HPDE6-E6E7 (cell line): ENCODE results near the gene GPNMB.

ENCODE experiments used
- DNase-seq: peaks from one replicate; pipeline ENCODE4 v3.0.0; 2011; ENCODE audit warnings: missing footprints; ENCODE audit errors: extremely low spot score

Gene GPNMB

DNA sequence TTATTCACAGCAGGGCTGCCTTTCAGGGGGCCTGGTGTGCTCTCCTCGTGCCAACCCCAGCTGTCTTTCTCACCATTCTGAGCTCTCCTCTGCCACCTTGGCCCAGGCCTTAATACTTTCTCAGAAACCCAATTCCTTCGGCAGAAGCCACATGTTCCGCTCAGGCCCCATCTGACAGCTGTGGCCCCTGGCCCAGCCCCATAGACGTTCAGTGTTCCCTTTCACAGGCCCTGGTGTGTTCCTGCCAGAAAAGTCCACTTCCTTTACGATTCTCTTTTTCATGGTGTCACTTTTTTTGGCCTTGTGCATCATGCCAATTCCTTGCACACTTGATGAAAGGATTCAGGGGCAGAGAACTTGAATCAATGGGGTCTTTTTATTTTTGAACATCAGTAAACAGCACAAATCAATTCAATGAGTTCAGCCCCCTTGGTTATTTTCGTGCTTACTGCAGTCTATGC, 15.9 kb upstream of the GPNMB start:
- no peak for DNase-seq

DNA sequence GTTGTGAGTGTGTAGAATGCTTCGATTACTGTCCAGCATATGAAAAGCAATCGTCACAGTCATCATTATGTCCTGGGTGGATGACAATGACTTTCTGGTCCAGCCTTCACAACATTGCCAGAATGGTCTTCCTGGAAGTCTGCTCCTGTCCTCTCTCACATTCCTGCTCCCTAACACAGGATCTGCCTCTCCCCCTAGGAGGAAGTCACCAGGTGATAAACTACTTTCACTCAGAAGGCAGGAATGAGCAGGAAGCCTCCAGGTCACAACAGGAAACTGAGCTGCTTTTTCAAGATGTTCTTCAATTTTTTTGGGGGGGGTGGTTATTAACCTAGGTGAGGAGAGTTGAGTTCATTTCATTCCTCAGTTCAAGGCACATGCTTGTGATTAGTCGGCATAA, 13.6 kb upstream of the GPNMB start:
- no peak for DNase-seq

DNA sequence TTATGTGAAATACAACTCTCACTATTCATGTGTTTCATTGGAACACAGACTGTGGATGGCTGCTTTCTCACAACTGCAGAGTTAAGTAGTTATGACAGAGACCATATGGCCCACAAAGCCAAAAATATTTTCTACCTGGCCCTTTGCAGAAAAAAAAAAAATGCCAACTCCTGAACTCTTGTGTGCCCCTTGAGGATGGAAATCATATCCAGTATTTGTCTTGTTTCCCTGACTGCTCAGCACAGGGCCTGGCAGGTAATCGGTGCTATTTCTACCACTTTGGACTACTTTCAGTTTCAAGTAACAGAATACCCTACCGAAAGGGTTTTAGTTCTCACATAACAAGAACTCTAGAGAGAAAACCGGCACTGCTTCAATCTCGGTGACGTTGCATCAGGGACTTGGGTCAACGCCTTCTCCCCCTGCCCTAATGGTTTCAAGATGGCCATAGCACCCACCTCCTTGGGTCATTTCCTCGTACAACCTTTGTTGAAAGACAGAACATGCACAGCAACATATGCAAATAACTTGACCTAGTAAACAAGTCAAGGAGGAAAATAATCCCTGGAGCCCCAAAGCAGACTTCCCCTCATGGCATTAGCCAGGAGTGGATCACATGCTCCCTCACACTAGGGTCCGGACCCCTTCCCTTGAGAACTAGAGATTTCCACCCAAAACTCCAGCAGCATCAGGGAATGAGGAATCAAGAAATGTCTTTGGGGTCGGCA, 11.8 kb upstream of the GPNMB start:
- no peak for DNase-seq

DNA sequence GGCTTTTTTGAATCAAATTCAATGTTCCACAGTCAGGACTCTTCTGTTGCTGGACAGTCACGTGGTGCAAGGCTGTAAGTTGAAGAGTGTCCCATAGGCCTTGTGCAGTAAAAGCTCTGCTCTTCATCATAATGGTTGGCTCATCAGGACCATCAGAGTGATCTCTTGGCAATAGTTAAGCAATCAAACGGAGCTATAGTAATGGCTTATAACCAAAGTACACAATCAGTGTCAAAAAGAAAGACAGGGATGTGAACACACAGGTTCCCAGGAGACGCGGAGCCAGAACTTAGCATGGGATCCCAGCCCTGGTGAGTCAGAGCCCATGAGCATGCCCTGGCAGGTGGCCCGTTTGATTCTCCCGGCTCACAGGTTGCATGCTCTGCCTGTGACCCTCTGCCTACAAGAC, 10.8 kb upstream of the GPNMB start:
- peak; percentile 96 for DNase-seq

DNA sequence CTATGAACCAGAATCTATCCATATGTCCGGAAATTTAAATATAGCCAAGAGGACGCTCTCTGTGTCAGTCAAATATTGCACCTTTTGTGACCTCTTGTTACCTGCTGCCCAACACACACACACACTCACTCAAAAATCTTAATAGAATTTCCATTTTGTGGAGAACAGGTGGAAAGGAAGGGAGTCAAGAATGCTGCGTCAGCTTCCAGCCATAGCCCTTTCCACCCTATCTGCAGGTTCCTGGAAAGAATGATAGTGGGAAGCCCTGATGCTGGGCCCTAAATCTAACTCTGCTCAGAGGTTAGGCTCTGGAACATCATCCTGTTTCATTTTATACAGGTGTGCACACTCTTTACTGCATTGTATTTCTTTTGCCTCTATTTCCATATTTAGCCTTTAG, 9.6 kb upstream of the GPNMB start:
- DNase-seq, result no peak

DNA sequence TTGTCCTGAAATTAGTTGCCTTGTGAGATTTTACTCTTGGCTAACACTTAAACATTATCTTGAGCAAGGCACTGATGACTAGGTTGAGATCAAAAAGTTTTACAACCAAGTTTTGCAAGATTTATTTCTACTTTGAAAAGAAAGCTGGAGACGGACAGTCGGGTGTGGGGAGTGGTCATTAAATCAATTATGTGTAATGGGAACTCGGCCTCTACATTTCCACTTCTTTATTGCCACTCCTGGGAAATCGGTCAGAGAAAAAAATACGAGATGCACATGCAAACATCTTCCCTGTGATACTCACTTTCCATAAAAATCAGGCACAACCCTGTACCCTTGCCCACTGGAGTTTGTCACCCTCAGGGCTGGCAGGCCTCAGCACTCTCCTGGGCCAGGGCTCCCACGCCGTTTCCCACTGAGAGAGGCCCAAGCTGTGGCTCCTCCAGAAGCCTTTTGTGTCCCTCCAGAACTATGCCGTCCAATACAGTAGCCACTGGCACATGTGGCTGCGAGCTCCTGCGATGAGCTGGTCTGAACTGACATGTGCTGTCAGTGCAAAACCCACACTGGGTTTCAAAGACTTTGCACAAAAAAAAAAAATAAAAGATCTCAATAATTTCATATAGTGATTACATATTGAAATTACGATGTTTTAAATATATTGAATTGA, 7.5 kb upstream of the GPNMB start:
- no peak for DNase-seq

DNA sequence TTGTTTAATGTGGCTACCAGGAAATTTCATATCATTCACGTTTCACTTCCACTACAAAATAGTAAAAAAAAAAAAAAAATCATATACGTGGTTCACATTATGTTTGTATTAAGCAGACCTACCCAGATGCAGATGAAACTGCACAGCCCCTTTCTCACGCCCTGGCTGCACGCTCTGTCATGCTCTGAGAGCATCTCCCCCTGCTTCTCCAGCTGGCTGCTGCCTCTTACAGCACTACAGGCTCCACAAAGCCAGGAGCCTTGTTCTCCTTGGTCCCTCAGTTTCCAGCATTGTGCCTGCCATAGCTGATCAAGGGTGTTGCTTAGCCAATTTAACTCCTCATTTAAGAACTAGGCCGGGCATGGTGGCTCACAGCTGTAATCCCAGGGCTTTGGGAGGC, 6.9 kb upstream of the GPNMB start:
- no peak for DNase-seq

DNA sequence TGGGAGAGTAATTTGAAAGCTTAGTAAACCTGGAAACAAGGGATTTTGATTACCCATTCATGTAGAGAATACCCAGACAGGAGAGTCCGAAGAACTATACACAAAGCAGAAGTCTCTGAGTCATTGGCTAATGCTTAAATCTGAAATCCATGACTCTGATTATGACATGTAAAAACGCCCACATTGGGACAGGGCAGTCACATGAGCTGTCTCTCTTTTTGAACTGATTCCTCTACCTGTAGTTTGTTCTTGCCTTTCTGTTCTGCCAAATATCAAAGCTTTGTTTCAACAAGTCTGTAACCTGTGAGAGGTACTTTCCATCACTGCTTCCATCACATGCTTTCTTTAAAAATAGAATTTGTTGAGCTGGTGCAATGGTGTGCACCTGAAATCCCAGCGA, 4.3 kb upstream of the GPNMB start:
- peak; percentile 44 for DNase-seq

DNA sequence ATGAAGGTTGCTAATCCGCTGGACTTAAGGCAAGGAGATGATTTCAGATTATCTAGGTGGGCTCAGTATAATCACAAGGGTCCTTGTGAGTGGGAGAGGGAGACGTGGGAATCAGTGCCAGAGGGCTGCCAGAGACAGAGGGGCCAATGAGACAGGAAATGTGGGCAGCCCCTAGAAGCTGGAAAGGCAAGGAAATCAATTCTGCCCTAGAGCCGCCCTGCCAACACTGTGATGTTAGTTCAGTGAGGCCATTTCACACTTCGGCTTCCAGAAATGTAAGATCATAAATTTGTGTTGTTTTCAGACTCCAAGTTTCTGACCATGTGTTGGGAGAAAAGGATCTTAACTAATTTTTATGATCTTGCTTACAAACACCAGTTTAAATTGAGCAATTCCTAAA, 3.6 kb upstream of the GPNMB start:
- no peak for DNase-seq

DNA sequence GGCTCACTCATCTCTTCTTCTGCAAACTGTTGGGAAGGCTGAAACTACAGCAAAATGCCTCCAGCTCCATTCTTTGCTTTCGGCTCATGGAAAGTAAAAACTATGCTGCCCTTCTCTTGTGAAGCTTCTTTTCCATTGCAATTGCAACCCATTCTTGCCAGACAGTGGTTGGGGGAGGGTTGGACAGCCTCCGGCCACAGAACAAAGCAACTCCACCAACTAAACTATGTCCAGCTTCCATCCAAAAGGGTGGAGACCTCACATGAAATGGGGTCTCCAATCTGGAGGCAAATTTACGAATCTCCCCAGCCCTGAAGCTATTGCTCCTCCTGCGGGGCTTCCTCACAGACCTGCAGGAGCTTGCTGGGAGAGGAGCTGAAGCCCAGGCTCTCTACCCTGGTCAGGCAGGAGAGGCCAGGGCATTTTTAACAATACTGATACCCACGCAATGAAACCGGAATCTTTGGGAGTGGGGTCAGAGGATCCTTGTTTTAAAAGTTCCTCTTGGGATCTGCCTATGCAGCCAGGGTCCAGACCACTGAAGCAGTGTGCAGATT, 549 bp downstream of the GPNMB start:
- no peak for DNase-seq

DNA sequence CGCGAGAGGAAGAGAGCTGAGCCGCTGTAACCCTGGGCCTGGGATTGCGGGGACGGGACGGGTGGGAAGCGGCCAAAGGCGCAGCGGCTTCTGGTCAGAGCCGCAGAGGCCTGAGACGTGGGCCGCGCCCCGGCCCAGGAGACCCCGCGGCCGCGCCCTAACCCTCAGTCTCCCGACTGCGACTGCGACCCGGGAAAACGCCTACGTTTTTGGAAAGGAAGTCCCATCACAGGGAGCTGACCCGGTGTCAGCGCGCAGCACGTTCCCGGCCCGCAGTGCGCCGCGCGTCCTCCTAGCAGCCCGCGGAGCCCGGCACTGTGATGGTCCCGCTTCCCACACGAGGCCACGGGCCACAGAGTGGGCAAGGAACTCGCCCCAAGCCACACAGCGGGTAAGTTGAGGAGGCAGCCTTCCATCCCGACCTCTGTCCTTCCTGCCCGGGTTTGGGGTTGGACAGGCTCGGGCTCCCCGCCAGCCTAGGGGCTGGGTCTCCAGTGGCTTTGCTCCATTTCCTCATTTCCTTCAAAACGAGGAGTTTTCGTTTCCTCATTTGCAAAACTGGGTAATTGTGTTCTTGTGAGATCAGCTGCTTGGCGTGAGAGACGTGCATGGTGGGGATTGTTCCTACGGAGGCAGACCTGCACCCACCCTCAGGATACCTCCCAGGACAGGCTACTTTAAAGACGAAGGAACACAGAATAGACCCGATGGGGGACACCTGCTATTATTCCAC, 1.2 kb downstream of the GPNMB start:
- DNase-seq, result no peak

DNA sequence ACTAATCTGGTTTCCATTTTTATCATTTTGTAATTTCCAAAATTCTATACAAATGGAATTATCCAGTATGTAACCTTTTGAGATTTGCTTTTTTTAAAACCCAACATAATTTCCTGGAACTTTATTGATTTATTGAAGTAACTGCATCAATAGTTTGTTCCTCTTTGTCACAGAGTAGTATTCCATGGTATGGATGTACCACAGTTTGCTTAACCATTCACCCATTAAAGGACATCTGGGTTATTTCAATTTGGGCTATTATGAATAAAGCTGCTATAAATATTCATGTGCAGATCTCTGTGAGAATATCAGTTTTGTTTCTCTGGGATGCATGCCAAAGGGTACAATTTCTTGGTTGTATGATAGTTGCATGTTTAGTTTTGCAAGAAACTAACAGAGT, 2.9 kb downstream of the GPNMB start:
- DNase-seq, result no peak

DNA sequence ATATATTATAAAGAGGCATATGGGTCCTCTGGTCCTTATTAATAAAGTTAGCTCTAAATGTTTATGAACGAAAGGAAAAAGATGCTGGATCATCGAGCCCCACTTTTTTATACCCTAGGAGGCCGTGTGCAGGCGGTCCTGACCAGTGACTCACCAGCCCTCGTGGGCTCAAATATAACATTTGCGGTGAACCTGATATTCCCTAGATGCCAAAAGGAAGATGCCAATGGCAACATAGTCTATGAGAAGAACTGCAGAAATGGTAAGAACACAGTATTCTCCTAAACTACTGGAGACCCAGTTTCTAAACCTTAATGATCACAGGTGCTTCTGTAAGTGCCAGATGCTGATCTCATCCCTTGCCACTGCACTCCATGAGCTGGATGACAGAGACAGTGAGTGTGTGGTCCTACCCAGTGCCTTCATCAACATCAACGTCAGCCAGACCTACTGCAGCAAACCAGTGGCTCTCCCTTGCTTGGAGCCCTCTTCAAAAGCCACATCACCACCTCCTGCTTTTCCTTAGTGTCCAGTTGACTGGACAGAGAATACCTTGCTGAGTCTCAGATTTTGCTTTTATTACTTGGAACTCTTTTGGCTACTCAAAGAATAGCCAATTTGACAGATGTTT, 7.6 kb downstream of the GPNMB start:
- no peak for DNase-seq

DNA sequence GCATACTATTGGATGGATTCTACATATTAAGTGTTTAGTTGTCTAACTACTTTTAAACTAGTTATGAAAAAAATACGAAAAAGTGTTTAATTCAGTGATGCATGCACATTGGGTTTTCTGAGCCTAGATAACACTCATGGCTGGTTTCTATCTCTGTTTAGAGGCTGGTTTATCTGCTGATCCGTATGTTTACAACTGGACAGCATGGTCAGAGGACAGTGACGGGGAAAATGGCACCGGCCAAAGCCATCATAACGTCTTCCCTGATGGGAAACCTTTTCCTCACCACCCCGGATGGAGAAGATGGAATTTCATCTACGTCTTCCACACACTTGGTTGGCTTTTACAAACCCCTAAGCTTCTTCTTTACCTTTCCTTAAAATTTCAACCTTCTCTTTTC, 10.2 kb downstream of the GPNMB start:
- no peak for DNase-seq

DNA sequence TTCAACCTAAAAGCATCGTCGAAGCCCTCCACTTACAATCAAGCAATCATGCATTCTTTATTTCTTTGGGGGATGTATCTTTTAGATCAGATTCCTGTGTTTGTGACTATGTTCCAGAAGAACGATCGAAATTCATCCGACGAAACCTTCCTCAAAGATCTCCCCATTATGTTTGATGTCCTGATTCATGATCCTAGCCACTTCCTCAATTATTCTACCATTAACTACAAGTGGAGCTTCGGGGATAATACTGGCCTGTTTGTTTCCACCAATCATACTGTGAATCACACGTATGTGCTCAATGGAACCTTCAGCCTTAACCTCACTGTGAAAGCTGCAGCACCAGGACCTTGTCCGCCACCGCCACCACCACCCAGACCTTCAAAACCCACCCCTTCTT, 13.8 kb downstream of the GPNMB start:
- no peak for DNase-seq

DNA sequence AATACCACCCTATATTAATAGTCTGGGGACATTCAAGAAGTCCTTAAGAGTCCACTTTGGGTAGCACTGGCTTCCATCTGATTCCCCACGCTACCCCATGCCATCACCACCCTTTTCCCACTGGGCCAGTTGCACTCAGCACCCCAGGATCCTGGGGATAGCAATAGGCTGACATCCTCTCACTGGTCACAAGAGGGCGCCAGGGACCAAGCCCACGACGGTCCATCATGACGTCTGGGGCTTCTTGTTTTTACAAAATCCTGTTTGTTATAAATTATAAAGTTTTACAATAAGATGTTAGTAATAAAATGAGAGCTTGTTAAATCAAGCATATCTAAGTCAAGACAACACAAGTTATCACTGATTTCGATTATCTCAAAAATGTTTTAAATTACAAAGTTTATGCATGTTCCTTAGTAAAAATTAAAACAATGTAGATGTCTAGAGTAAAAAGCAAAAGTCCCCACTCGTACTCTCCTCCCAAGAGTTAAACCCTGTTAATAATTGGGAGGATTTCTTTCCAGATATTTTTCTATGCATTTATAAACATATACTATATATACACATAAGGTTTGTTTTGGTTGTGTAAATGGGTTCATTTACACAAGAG, 15.4 kb downstream of the GPNMB start:
- peak; percentile 88 for DNase-seq

DNA sequence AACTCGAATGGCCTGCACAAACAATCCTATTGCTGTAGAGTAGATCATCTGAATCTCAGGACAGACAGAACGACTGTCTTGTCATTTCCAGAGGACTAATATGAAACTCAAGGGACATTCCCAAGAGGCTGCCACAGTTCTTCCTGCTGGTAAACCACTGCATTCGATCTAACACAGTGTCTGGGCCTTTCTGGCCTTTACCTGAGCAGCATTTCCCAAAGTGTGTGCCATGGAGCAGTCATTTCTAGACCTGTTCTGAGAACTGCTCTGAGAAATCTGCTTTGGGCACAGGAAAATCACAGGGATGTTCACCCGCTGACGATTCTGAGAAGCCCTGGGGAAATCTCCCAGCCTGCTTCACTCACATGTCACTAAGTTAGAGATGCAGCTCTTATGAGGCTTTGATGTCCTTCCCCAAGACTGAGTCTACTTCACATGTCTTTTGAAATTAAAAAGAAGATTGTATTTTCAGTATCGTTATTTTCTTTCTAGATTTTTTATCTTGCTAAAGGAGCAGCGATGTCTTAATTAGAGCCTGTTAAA, 18.4 kb downstream of the GPNMB start:
- no peak for DNase-seq

DNA sequence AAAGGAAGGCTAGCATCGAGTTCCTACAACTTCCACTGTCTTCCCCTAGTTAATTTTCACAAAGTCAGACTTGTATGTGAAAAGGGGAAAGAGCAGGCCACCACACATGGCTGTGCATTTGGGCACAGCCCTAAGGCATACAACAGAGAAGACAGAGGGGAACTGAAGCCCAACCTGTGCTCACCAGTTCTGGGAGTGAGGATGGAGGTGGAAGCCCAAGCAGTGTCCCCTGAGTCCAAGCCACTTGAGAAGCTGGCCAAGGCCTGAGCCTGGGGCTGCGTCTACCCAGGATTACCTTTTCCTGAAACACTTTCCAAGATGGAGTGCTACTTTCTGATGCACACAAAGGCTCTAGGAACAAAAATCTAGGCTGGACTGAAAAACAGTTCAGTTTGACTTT, 20.3 kb downstream of the GPNMB start:
- no peak for DNase-seq

DNA sequence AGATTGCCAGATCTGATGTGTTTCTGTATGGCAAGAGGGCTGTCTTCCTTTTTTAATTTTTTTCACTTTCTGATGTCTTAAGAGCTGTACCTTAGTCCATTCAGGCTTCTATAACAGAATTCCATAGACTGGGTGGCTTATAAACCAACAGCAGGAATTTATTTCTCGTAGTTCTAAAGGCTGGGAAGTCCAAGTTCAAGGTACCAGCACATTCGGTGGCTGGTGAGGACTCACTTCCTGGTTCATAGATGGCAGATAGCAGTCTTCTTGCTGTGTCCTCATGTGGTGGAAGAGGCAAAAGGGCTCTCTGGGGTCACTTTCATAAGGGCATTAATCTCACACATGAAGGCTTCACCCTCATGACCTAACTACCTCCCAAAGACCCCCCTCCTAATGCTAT, 20.8 kb downstream of the GPNMB start:
- DNase-seq, result no peak

DNA sequence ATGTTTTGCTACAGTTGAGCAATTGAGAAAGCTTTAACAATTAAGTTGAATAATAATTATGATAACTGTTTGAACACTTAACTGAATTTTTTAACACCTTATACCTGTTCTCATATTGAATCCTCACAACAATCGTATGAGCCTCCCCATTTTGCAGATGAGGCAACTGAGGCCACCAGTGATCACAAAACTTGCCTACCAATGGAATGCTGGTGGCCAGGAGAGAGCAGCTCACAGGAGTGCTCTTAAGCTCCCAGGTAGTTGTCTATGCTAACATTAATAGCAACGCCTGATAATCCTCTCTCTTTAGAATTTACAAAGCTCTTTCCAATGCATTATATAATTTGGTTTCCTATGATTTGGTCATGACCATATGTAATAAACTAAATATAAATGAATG, 21.6 kb downstream of the GPNMB start:
- no peak for DNase-seq

DNA sequence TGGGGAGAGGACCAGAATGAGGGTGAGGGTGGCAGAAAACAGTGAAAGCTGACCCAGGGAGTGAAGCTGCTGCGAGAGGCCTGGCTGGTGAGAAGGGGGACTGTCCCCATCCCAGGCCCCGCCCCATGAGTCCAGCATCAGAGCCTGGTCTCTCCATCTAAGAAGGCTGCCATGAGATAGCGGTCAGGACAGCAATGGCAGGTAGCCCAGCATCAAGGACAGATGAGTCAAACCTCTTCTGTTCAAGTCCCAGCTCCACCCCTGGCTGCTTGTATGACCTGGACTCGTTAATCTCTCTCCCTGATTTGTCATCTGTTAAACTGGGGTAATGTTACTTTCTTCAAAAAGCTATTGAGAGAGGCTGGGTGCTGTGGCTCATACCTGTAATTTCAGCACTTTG, 22.2 kb downstream of the GPNMB start:
- DNase-seq, result no peak
